Lung (tissue), 12 donors: ENCODE data around the gene VAV1. TPM values are rescaled to one million over a fixed set of nuclear protein-coding genes. Genes with fewer than 3 reads are reported as not detected.

Experiments
- ATAC-seq: fragments of 200-7000 bp; cut with Tn5 transposase; one replicate; pipeline ENCODE4 v1.9.1; 2020; ENCODE audit warnings: moderate number of reproducible peaks; ENCODE audit not compliant: insufficient read depth, low FRiP score
- DNase-seq, 3 donors: peaks; one replicate each; pipeline ENCODE4 v3.0.0-alpha.2; 2013 to 2017
- H3K27ac ChIP-seq, 2 donors: one replicate each; pipeline ENCODE4 v1.5.1; 2013; ENCODE audit warnings: mild to moderate bottlenecking in 2 of 2, moderate library complexity in 2 of 2, control low read depth in 1 of 2, inconsistent platforms in 1 of 2, low read depth in 1 of 2, low read length in 1 of 2
- H3K27me3 ChIP-seq, 3 donors: one replicate each; pipeline ENCODE4 v1.5.1; 2013; ENCODE audit warnings: low read length in 2 of 3; ENCODE audit not compliant: control insufficient read depth in 3 of 3, insufficient read depth in 3 of 3
- H3K36me3 ChIP-seq, 4 donors: one replicate each; pipeline ENCODE4 v1.5.1; 2013; ENCODE audit warnings: low read length in 4 of 4, mild to moderate bottlenecking in 1 of 4, moderate library complexity in 1 of 4; ENCODE audit not compliant: control insufficient read depth in 4 of 4, insufficient read depth in 4 of 4
- H3K4me1 ChIP-seq, 5 donors: one replicate each; pipeline ENCODE4 v1.5.1; 2013; ENCODE audit warnings: low read length in 5 of 5, mild to moderate bottlenecking in 2 of 5, moderate library complexity in 1 of 5; ENCODE audit not compliant: control insufficient read depth in 5 of 5, insufficient read depth in 5 of 5
- H3K4me3 ChIP-seq: one replicate; pipeline ENCODE4 v1.5.1; 2013; ENCODE audit warnings: mild to moderate bottlenecking, control low read depth, moderate library complexity
- H3K9ac ChIP-seq, 2 donors: one replicate each; pipeline ENCODE4 v1.5.1; 2013; ENCODE audit warnings: low read length in 2 of 2, control low read depth in 1 of 2; ENCODE audit not compliant: insufficient read depth in 1 of 2
- H3K9me3 ChIP-seq, 4 donors: one replicate each; pipeline ENCODE4 v1.5.1; 2013; ENCODE audit warnings: low read length in 3 of 4, mild to moderate bottlenecking in 1 of 4, moderate library complexity in 1 of 4; ENCODE audit not compliant: control insufficient read depth in 4 of 4, insufficient read depth in 3 of 4
- WGBS, 2 donors: extraction: QIAGEN DNeasy Blood & Tissue Kit; methylation state at CpG; one replicate each; pipeline ENCODE4 v1.1.7; 2013; 5-methylcytosine and 5-hydroxymethylcytosine counted together
- polyA plus RNA-seq, 2 donors: library from polyadenylated mRNA; stranded (reverse); fragments of 200-250 nt; gene quantifications; one replicate each; pipeline ENCODE4 v1.2.1, GENCODE V29; 2013
- total RNA-seq, 2 donors: library from RNA; depleted of rRNA in 1 of 2; stranded (reverse); fragments of >200 nt in 1 of 2; gene quantifications; one replicate each; pipeline ENCODE4 v1.2.1, GENCODE V29; 2014 to 2021
- TF ChIP-seq, protein P1 (sequence below): IDR thresholded peaks from 2 replicates; pipeline ENCODE4 v1.5.1; 2012; ENCODE audit warnings: mild to moderate bottlenecking; ENCODE audit errors: control extremely low read depth, extremely low read depth
- donor health status: control.
- donor health status: control.
- donor health status: Bipolar disorder and iron deficiency.
- donor health status: healthy.
- donor health status: DM: yes; HTN: yes; CAD: no.

Gene VAV1
- total and polyA plus RNA-seq, 4 donors, result 8.7 to 60.8 (median 21.9) TPM

- Histone ChIP-seq H3K4me1 (peaks cover 0 to 16% (median 4%) of the 10 kb centered on the region in 5 donors), H3K9me3 (peaks cover 0 to 2% (median 0%) of the 10 kb centered on the region in 4 donors), H3K9ac (no peak overlapping the region), H3K36me3 (peaks cover 0 to 30% (median 3%) of the 10 kb centered on the region in 4 donors), H3K27ac (no peak overlapping the region), H3K27me3 (no peaks in the 10 kb centered on the region), H3K4me3 (no peak overlapping the region)
- no peak for ATAC-seq
- WGBS, 2 donors, result 91 to 93% methylated on average over 22 of the region's 22 CpGs
- TF ChIP-seq, protein P1, sequence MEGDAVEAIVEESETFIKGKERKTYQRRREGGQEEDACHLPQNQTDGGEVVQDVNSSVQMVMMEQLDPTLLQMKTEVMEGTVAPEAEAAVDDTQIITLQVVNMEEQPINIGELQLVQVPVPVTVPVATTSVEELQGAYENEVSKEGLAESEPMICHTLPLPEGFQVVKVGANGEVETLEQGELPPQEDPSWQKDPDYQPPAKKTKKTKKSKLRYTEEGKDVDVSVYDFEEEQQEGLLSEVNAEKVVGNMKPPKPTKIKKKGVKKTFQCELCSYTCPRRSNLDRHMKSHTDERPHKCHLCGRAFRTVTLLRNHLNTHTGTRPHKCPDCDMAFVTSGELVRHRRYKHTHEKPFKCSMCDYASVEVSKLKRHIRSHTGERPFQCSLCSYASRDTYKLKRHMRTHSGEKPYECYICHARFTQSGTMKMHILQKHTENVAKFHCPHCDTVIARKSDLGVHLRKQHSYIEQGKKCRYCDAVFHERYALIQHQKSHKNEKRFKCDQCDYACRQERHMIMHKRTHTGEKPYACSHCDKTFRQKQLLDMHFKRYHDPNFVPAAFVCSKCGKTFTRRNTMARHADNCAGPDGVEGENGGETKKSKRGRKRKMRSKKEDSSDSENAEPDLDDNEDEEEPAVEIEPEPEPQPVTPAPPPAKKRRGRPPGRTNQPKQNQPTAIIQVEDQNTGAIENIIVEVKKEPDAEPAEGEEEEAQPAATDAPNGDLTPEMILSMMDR, result no peak
- DNase-seq, result no peak
Observed at GRCh38 chr19:6731822-6732221, 40.7 kb upstream of the VAV1 start.

DNA sequence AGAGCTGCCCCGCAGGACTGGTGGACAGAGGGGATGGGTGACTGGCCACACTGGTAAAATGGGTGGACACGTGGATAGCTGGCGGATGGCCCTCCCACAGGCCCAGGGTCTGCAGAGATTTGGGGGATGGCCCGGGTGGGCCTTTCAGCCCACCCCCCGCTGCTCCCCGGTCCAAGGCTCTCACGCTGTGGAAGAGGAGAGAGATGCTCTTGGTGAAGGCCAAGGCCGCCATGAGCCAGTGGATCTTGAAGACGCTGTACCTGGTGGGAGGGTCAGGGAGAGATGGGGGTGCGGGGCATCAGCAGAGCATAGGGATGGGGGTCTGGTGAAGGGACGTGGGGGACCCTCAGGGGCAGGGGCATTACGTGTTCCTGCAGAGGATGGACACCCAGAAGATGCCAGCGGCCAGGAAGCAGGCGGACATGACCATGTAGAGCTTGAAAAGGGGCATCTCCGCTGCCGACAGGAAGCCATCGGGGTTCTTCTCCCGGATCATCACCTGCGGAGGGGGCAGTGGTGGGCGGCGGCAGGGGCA, 39.6 kb upstream of the VAV1 start:
- DNase-seq, result no peak

GRCh38 chr19:6733338-6734095, 39.0 kb upstream of the VAV1 start:
- peaks cover 0 to 23% (median 9%) of the 10 kb centered on the region in 5 donors for H3K4me1 ChIP-seq
- no peak overlapping the region for H3K9ac ChIP-seq
- H3K27ac ChIP-seq, result no peak overlapping the region
- DNase-seq, result no peak
- ATAC-seq, result no peak
- 96% methylated on average over 29 of the region's 29 CpGs for WGBS, 2 donors
- peaks cover 0 to 30% (median 3%) of the 10 kb centered on the region in 4 donors for H3K36me3 ChIP-seq
- peaks cover 0 to 2% (median 0%) of the 10 kb centered on the region in 4 donors for H3K9me3 ChIP-seq
- no peaks in the 10 kb centered on the region for H3K27me3 ChIP-seq
- no peak overlapping the region for H3K4me3 ChIP-seq
- TF ChIP-seq, protein P1, result no peak

More for the DNA sequence above, 39.6 kb upstream of the VAV1 start:
- TF ChIP-seq, protein P1, result no peak
- Histone ChIP-seq H3K27ac (no peak overlapping the region), H3K4me1 (peaks cover 0 to 17% (median 4%) of the 10 kb centered on the region in 5 donors), H3K36me3 (peaks cover 0 to 30% (median 3%) of the 10 kb centered on the region in 4 donors), H3K27me3 (no peaks in the 10 kb centered on the region), H3K4me3 (no peak overlapping the region), H3K9ac (no peak overlapping the region), H3K9me3 (peaks cover 0 to 2% (median 0%) of the 10 kb centered on the region in 4 donors)
- 93 to 94% methylated on average over 21 of the region's 21 CpGs for WGBS, 2 donors
- no peak for ATAC-seq
